GM03348 (cell line): Measurements from ENCODE around the gene CDC42.
"Not testable (repeated sequence)": the region's sequence is repeated elsewhere in the genome, so short reads cannot be mapped to it uniquely, and the experiment has no call there.

Experiments
- DNase-seq: peaks from one replicate; pipeline ENCODE4 v3.0.0; 2012; ENCODE audit warnings: low spot score

CDC42 gene

GRCh38 chr1:22074803-22075202, 22.3 kb downstream of the CDC42 start:
- DNase-seq: no peak

DNA sequence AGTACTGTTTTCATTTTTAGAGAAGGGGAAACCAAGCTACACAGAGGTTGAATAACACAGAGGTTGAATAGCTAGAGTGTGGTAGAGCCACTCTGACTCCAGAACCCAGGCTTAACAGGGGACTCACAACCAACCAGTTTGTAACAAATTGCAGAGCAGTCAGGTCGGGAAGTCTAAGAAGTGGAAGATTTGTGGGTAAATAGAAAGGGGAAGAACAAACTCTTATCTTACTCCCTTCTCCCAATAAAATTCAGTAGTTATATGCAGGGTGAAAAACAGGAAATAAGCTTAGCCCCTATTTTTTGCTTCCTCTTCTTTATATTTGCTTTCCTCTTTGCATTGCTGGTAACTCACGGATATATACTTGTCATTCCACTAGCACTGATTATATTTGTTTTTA, 23.2 kb downstream of the CDC42 start:
- DNase-seq: no peak

DNA sequence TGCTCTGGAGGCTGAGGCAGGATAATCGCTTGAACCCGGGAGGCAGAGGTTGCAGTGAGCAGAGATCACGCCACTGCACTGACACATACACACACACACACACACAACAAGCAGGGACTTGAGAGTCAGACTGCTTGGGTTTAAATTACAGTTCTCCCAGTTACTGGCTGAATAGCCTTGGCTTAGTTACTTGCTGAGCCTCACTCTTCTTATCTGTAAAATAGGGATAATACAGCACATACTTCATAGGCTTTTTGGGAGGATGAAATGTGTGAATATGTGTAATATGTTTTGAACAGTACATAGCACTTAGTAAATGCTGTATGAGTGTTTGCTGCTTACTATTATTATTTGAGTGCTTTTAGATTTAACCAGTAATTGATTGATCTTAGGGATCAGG, 23.8 kb downstream of the CDC42 start:
- no peak for DNase-seq

DNA sequence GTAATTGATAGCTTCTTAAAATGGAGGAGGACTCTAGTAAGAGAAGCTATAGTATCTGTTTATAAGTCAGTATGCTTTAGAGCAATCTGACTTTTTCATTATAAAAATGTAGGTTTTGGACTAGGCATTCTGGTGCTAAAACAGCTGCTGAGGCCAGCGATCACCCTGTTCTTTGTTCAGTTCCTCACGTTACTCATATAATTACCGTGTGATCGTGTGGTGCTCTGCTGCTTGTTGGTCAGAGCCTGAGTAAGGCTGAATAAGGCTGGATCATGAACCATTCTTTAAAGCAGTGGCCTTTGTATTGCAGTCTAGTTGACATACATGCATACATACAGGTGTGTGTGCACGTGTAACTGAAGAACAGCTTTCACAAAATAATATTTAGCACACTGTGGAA, 25.2 kb downstream of the CDC42 start:
- no peak for DNase-seq

- no peak for DNase-seq
Measured at GRCh38 chr1:22078133-22078532, 25.6 kb downstream of the CDC42 start.

GRCh38 chr1:22080191-22080590, 27.7 kb downstream of the CDC42 start:
- no peak for DNase-seq

GRCh38 chr1:22088331-22088730, 35.8 kb downstream of the CDC42 start:
- DNase-seq: no peak

DNA sequence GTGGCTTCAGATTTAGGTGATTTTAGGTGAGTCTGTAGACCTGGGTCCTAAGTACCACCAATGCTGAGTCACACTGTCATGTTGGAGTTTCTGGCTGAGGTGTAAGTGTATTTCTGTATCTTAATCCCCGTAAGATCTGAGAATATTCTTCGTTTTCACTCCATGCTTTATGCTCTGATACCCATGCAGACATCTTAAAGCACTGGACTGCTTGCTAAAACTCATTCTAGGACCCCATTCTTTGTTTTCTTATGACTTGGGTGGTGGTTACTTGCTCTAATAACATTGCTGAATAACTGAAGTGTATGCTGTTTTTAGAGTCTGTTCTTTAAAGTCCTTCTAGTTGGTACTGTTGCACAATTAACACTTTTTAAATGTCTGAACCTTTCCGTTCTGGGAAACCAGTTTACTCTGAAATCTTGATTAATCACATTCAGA, 36.6 kb downstream of the CDC42 start:
- no peak for DNase-seq

DNA sequence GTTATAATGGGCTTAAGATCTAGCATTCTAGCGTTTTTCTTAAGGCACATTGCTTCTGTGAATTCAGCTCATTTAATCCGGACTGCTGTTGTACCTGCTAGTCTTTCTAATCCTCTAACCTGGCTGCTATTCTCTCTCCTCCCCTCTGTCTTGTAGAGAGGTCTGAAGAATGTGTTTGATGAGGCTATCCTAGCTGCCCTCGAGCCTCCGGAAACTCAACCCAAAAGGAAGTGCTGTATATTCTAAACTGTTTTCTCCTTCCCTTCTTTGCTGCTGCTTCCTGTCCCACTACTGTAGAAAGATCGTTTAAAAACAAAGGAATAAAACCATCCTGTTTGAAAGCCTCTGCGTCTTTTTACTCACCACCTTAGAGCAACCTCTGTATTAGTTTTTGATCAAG, 37.3 kb downstream of the CDC42 start:
- DNase-seq: no peak

DNA sequence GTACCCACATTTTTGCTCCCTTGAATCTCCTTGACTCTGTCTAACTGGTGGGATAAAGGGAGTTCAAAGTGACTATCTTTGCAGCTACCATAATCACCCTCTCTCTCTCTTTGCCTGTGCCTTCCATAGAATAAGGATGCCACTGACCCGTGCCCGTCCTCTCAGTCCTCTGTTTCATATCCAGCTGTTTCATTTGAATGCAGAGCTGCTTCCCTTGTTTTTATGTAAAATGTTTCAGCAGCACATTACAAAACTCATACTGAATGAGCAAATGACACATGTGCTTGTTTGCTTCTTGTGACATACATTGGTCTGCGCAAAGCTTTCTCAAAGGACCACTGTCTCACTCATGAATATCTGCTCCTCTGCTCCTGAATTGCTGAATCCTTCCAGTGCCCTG, 38.4 kb downstream of the CDC42 start:
- DNase-seq: no peak

DNA sequence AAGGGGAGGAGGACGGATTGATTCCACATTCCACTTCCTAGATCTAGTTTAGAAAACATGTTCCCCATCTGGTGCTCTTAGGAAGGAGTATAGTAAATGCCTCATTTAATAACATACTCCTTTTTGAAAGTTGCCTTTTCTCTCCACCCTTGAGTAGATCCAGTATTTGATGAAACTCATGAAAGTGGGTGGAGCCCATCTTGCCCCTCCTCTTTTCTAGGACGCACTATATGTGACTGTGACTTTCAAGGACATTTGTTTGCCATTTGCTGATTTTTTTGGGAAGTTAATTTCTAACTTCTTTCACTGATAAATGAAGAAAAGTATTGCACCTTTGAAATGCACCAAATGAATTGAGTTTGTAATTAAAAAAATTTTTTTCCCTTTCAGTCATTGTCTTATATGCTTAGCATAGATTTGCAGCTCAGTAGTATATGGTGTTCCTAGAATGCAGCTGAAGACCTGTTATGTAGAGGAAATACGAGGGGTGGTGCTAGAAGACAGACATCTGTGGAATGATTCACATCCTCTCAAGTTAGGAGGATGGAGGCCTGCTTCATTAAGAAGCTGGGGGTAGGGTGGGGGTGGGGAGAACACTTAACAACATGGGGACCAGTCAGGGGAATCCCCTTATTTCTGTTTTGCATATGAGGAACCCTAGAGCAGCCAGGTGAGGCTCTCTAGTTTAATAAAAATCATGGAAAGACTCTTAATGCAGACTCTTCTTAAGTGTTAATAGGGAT, 39.7 kb downstream of the CDC42 start:
- DNase-seq: not testable (repeated sequence)

GRCh38 chr1:22093513-22093912, 41.0 kb downstream of the CDC42 start:
- DNase-seq: no peak

DNA sequence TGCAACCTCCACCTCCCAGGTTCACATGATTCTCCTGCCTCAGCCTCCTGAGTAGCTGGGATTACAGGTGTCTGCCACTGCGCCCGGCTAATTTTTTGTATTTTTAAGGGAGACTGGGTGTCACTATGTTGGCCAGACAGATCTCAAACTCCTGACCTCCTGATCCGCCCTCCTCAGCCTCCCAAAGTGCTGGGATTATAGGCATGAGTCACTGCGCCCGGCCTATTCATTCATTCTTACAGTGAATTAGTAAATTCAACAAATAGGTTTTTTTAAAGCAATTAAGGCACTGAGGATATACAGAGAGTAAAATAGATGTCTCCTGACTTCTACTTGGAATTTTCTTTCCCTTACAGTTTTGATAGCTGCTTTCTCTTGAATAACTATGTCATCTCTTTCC, 43.5 kb downstream of the CDC42 start:
- no peak for DNase-seq

DNA sequence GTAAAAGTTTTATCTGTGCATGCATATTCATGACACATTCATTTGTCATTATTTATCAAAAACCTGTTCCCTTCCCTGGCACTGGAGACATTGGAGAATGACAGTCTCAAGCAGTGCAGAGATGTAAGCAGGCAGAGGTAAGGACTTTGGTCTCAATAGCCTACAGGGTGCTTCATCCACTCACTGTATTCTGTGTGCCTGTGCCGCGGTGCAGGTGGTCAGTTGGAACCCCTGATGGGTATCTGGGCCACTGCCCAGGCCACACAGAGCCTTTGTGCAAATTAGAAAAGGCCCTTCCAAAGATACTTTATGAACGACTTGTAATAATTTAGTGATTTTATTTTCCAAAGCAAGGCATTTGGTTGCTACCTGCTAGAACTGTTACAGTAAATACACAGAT, 44.0 kb downstream of the CDC42 start:
- DNase-seq: no peak

- no peak for DNase-seq
Measured at GRCh38 chr1:22098752-22099151, 46.2 kb downstream of the CDC42 start.

DNA sequence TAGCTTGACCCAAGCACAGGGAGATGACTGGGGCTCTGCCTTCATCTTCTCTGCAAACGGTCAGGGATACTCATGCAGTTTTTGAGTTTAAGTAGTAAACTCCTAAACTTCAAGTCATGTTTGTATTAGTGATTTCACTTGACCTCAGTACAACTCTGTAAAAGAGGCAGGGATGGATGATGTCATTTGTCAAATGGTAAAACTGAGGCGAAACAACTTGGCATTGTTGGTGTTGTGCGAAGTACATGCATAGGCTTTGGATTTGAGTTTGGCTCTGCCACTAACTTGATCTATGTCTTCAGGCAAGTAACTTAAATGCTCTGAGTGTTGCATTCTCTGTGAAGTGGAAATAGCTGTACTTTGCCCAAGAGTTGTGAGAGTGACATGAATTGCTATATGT, 47.7 kb downstream of the CDC42 start:
- no peak for DNase-seq

DNA sequence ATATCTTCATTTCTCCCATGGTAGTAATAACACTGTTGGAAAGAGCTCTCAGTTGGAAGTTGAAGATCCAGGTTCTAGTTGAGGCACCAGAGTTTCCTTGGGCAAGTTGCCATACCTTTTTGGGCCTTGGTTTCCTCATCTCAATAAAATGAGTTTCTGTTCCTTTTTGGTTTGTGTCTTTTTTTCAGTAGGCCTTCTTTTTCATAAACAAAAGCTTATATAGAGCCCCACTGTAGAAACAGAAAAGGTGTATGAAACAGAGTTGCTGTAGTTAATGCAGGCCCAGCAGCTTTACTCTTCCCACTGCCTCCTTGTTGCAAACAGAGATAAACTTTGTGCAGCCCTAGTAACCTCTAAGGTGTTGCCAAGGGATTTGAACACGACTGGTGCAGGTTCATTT, 48.7 kb downstream of the CDC42 start:
- DNase-seq: no peak

DNA sequence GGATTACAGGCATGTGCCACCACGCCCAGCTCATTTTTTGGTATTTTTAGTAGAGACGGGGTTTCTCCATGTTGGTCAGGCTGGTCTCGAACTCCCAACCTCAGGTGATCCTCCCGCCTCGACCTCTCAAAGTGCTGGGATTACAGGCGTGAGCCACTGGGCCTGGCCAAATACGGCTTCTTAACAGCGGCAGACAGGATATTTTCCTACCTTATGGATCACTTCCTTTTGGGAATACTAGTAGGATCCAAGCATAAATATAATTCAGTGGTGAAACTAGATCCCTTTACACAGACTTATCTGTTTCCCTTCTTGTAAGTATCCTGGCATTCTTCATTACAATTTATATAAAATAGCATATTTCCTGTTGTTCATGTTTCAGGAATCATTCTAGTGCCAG, 49.5 kb downstream of the CDC42 start:
- no peak for DNase-seq

- DNase-seq: no peak
Measured at GRCh38 chr1:22102746-22103145, 50.2 kb downstream of the CDC42 start.

GRCh38 chr1:22104094-22104493, 51.6 kb downstream of the CDC42 start:
- DNase-seq: no peak

DNA sequence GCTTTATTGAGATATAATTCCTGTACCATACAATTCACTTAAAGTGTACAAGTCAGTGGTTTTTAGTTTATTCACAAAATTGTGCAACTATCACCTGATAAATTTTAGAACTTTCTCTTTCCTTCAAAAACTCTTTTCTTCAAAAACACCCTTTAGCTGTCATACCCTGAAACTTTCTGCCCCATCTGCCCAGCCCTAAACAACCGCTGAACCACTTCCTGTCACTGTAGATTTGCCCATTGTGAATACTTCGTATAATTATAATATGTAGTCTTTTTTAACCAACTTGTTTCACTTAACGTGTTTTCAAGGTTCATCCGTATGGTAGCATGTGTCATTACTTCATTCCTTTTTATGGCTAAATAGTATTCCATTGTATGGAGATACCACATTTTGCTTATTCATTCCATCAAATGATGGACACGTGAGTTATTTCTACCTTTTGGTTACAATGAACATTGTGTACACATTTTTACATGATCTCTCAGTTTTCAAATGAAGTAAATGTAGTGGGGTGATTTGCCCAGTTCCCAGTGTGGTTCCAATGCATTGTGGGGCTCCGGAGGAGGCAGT, 52.4 kb downstream of the CDC42 start:
- DNase-seq: no peak

DNA sequence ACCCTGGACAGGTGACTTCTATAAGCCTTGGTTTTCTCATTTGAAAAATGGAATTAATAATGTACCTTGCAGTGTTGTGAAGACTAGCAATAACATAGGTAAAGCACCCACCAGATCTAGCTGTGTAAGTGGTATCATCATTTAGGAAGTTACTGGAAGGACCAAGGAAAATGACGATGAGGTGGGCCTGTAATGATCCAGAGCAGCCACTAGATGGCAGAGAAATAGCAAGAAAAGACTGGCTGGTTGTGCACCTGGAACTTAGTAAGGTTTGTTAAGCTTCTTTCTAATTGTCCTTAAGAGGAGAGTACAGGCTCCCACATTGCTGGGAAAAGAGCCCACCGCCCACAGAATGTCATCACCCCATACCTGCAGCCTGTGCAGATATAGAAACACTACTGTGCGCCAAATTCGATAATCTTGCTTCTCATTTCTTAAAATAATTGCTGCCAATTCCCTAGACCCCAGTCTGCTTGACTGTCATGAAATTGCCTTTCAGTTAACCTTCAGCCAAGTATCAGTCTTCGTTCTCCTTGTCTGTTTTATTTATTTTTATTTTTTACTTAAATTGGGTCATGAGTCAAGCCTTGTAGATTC, 53.2 kb downstream of the CDC42 start:
- DNase-seq: peak; percentile 62

- DNase-seq: no peak
Measured at GRCh38 chr1:22107126-22107525, 54.6 kb downstream of the CDC42 start.
